Dendritic cell treated with granulocyte-macrophage colony-stimulating factor and Interleukin-4, amounts not matched to agents 40 ng/mL and 50 ng/mL, for 4 days (primary cell): ENCODE results near the gene SLC2A9.

Source experiments
- H3K27ac Mint-ChIP-seq: one replicate; pipeline ENCODE4 v1.8.0; 2022; ENCODE audit warnings: mild to moderate bottlenecking, mixed read lengths
- H3K27me3 Mint-ChIP-seq: one replicate; pipeline ENCODE4 v1.8.0; 2022; ENCODE audit warnings: mild to moderate bottlenecking, mixed read lengths
- H3K36me3 Mint-ChIP-seq: one replicate; pipeline ENCODE4 v1.8.0; 2022; ENCODE audit warnings: low read depth, mixed read lengths
- H3K4me1 Mint-ChIP-seq: one replicate; pipeline ENCODE4 v1.8.0; 2022; ENCODE audit warnings: low read depth, mixed read lengths
- H3K4me3 Mint-ChIP-seq: one replicate; pipeline ENCODE4 v1.8.0; 2022; ENCODE audit warnings: mild to moderate bottlenecking, moderate library complexity, mixed read lengths
- H3K9me3 Mint-ChIP-seq: one replicate; pipeline ENCODE4 v1.8.0; 2022; ENCODE audit warnings: mixed read lengths
- intact Hi-C: fragments of 100-400 bp; cut with micrococcal nuclease; formaldehyde crosslinking; loops from one replicate; pipeline ENCODE4 v1.15.0; 2022

Gene SLC2A9

DNA sequence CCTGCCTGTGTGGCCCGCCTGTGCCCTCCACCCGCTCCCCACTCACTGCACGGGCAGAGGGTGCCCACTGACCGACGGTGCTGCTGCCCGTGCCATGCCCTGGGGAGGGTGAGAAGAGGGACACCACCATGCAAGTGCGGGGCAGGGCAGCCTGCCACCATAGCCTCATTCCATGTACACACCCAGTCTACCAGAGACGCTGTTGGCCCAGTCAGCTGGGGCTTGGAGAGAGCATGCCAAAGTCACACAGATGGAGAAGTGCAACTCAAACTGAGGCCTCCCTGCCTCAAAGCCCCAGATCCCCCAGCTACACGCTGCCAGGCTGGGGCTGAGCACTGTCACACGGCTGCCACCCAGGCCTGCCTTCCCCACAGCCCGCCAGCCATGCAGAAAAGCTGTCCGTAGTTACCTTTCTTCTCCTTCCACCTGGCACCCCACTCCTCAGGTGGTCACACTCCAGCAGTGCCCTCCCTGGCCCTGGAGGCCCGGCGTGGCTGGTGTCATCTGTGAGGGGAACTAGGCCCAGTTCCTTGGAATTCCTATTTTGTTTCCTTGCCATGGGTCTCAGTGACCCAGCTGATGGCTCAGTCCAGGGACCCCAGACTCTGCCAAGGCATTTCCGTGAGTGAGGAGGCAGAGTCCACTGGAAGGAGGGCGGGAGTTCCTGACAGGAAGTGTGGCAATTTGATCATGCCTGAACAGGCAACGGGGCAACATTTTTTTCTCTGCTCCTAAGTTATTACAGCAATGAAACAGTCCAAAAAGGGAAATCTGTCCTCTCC, at the start of gene SLC2A9:
TSS of gene SLC2A9 (minus strand) at position 627 of the 782 bp plus-strand sequence. CDS start at position 559, 68 bp downstream.
- peak within 1 kb of the TSS; percentile 96 for H3K27ac Mint-ChIP-seq
- no peaks in the 10 kb centered on the region for H3K27me3 Mint-ChIP-seq
- peaks cover 27% of the 10 kb centered on the region for H3K36me3 Mint-ChIP-seq
- H3K4me3 Mint-ChIP-seq = peak within 1 kb of the TSS; percentile 75
- peaks cover 87% of the 10 kb centered on the region for H3K4me1 Mint-ChIP-seq
- no peaks in the 10 kb centered on the region for H3K9me3 Mint-ChIP-seq
- intact Hi-C loops = no loop called here

- H3K4me3 Mint-ChIP-seq = no peak overlapping the region
- H3K27me3 Mint-ChIP-seq = no peaks in the 10 kb centered on the region
- intact Hi-C loops = loop anchor here (10.0 kb wide), 1 partner anchor 374 kb away; no protein-coding TSS in a partner anchor
- H3K9me3 Mint-ChIP-seq = no peaks in the 10 kb centered on the region
- no peaks in the 10 kb centered on the region for H3K4me1 Mint-ChIP-seq
- H3K36me3 Mint-ChIP-seq = peaks cover 87% of the 10 kb centered on the region
- H3K27ac Mint-ChIP-seq = no peak overlapping the region
These were observed 47.9 kb upstream of the SLC2A9 start for GRCh38 chr4:10069075-10069642.

- no peak overlapping the region for H3K27ac Mint-ChIP-seq
- H3K27me3 Mint-ChIP-seq = no peaks in the 10 kb centered on the region
- intact Hi-C loops = loop anchor here (10.0 kb wide), 1 partner anchor 372 kb away; no protein-coding TSS in a partner anchor
- peaks cover 16% of the 10 kb centered on the region for H3K4me1 Mint-ChIP-seq
- no peak overlapping the region for H3K4me3 Mint-ChIP-seq
- H3K36me3 Mint-ChIP-seq = peaks cover 67% of the 10 kb centered on the region
- no peaks in the 10 kb centered on the region for H3K9me3 Mint-ChIP-seq
These were observed 45.7 kb upstream of the SLC2A9 start for GRCh38 chr4:10066670-10067651.

DNA sequence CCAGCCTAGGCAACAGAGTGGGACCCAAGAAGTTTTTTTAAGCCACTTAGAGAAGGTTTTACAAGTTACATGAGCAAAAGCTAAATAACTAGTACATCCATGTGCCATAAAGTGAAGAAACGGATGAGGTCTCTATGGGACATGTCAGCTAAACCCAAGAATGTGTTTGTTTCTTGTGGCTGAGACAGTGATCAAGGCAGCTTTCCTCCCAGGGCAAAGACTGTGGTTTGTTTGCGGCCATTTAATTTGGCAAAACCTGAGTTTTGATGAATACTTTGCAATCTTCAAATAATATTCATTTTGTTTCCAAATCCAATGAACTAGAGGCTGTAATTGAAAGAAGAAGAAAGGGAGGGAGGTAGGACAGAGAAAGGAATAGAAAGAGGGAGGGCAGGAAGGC, 44.9 kb upstream of the SLC2A9 start:
- intact Hi-C loops = loop anchor here (10.0 kb wide), 1 partner anchor 371 kb away; no protein-coding TSS in a partner anchor
- no peak overlapping the region for H3K4me3 Mint-ChIP-seq
- H3K27me3 Mint-ChIP-seq = no peaks in the 10 kb centered on the region
- peaks cover 64% of the 10 kb centered on the region for H3K36me3 Mint-ChIP-seq
- no peaks in the 10 kb centered on the region for H3K9me3 Mint-ChIP-seq
- H3K27ac Mint-ChIP-seq = no peak overlapping the region
- peaks cover 22% of the 10 kb centered on the region for H3K4me1 Mint-ChIP-seq

- intact Hi-C loops = loop anchor here (1.0 to 10.0 kb wide), 4 partner anchors 44 to 369 kb away; no protein-coding TSS in a partner anchor
- peaks cover 28% of the 10 kb centered on the region for H3K4me1 Mint-ChIP-seq
- H3K27ac Mint-ChIP-seq = peak overlapping the region; percentile 78
- H3K4me3 Mint-ChIP-seq = no peak overlapping the region
- no peaks in the 10 kb centered on the region for H3K27me3 Mint-ChIP-seq
- H3K36me3 Mint-ChIP-seq = peaks cover 46% of the 10 kb centered on the region
- H3K9me3 Mint-ChIP-seq = no peaks in the 10 kb centered on the region
These were observed 42.4 kb upstream of the SLC2A9 start for GRCh38 chr4:10063544-10064300.

- no peak overlapping the region for H3K4me3 Mint-ChIP-seq
These were observed 40.5 kb upstream of the SLC2A9 start for GRCh38 chr4:10061650-10062415.

GRCh38 chr4:10058371-10058770, 37.1 kb upstream of the SLC2A9 start:
- H3K27me3 Mint-ChIP-seq = peaks cover 4% of the 10 kb centered on the region
- H3K36me3 Mint-ChIP-seq = no peaks in the 10 kb centered on the region
- intact Hi-C loops = no loop called here
- H3K4me1 Mint-ChIP-seq = peaks cover 21% of the 10 kb centered on the region
- no peaks in the 10 kb centered on the region for H3K9me3 Mint-ChIP-seq
- H3K4me3 Mint-ChIP-seq = no peak overlapping the region
- H3K27ac Mint-ChIP-seq = no peak overlapping the region

More at GRCh38 chr4:10061650-10062415, 40.5 kb upstream of the SLC2A9 start:
- Mint-ChIP-seq H3K36me3 (peaks cover 28% of the 10 kb centered on the region), H3K27ac (no peak overlapping the region), H3K27me3 (no peaks in the 10 kb centered on the region), H3K4me1 (peaks cover 28% of the 10 kb centered on the region), H3K9me3 (no peaks in the 10 kb centered on the region)
- intact Hi-C loops = loop anchor here (5.0 to 10.0 kb wide), 2 partner anchors 165 to 367 kb away; no protein-coding TSS in a partner anchor

- intact Hi-C loops = no loop called here
- H3K9me3 Mint-ChIP-seq = no peaks in the 10 kb centered on the region
- H3K27ac Mint-ChIP-seq = no peak overlapping the region
- peaks cover 13% of the 10 kb centered on the region for H3K4me1 Mint-ChIP-seq
- H3K36me3 Mint-ChIP-seq = no peaks in the 10 kb centered on the region
- H3K4me3 Mint-ChIP-seq = no peak overlapping the region
- H3K27me3 Mint-ChIP-seq = peaks cover 7% of the 10 kb centered on the region
These were observed 35.7 kb upstream of the SLC2A9 start for GRCh38 chr4:10057023-10057395.

GRCh38 chr4:10056334-10057022, 35.2 kb upstream of the SLC2A9 start:
- Mint-ChIP-seq H3K4me1 (peaks cover 9% of the 10 kb centered on the region), H3K27me3 (peaks cover 11% of the 10 kb centered on the region), H3K36me3 (no peaks in the 10 kb centered on the region), H3K4me3 (no peak overlapping the region), H3K9me3 (no peaks in the 10 kb centered on the region), H3K27ac (no peak overlapping the region)
- intact Hi-C loops = no loop called here

DNA sequence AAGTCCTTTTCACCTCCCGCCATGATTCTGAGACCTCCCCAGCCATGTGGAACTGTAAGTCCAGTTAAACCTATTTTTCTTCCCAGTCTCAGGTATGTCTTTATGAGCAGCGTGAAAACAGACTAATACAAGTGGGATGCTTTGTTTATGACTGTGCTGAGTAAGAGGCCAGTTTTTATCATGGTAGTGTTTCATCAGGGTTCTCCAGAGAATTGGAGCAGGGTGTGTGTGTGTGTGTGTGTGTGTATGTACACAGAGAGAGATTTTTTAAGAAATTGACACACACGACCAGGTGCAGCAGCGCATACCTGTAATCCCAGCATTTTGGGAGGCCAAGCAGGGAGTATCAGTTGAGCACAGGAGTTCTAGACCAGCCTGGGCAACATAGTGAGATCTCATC, 34.6 kb upstream of the SLC2A9 start:
- intact Hi-C loops = no loop called here
- H3K4me1 Mint-ChIP-seq = peaks cover 3% of the 10 kb centered on the region
- no peak overlapping the region for H3K27ac Mint-ChIP-seq
- H3K9me3 Mint-ChIP-seq = no peaks in the 10 kb centered on the region
- peaks cover 13% of the 10 kb centered on the region for H3K27me3 Mint-ChIP-seq
- H3K36me3 Mint-ChIP-seq = no peaks in the 10 kb centered on the region
- no peak overlapping the region for H3K4me3 Mint-ChIP-seq

- H3K4me1 Mint-ChIP-seq = no peaks in the 10 kb centered on the region
- intact Hi-C loops = no loop called here
- no peak overlapping the region for H3K27ac Mint-ChIP-seq
- no peaks in the 10 kb centered on the region for H3K36me3 Mint-ChIP-seq
- H3K4me3 Mint-ChIP-seq = no peak overlapping the region
- no peaks in the 10 kb centered on the region for H3K9me3 Mint-ChIP-seq
- H3K27me3 Mint-ChIP-seq = peaks cover 19% of the 10 kb centered on the region
These were observed 33.3 kb upstream of the SLC2A9 start for GRCh38 chr4:10054571-10055041.
